ENCODE results near the gene KIF1B.
"Not testable (repeated sequence)": the region's sequence is repeated elsewhere in the genome, so short reads cannot be mapped to it uniquely, and the experiment has no call there.

GRCh38 chr1:10418741-10419140 lies 208.4 kb downstream of the KIF1B start:
- not testable (repeated sequence) for TF ChIP-seq FOSL2 (IDR thresholded peaks at IDR 0.05; ENCODE audit: borderline replicate concordance, low read depth); RCOR1 (IDR thresholded peaks at IDR 0.05; ENCODE audit: low read length); REST (IDR thresholded peaks at IDR 0.05; ENCODE audit: low read depth, low read length); USF2 (IDR thresholded peaks at IDR 0.05; ENCODE audit: borderline replicate concordance, low read depth, low read length); SIN3A (IDR thresholded peaks at IDR 0.05; ENCODE audit: borderline replicate concordance, low read depth, low read length); SMC3 (IDR thresholded peaks at IDR 0.05; ENCODE audit: low read depth, low read length); GABPA (IDR thresholded peaks at IDR 0.05; ENCODE audit: low read depth); EP300 (IDR thresholded peaks at IDR 0.05; ENCODE audit: borderline replicate concordance in 1 of 2, low read depth in 1 of 2, low read length in 1 of 2); TAF1 (IDR thresholded peaks at IDR 0.05; ENCODE audit: borderline replicate concordance, low read depth, low read length)
- TF ChIP-seq, protein P1, sequence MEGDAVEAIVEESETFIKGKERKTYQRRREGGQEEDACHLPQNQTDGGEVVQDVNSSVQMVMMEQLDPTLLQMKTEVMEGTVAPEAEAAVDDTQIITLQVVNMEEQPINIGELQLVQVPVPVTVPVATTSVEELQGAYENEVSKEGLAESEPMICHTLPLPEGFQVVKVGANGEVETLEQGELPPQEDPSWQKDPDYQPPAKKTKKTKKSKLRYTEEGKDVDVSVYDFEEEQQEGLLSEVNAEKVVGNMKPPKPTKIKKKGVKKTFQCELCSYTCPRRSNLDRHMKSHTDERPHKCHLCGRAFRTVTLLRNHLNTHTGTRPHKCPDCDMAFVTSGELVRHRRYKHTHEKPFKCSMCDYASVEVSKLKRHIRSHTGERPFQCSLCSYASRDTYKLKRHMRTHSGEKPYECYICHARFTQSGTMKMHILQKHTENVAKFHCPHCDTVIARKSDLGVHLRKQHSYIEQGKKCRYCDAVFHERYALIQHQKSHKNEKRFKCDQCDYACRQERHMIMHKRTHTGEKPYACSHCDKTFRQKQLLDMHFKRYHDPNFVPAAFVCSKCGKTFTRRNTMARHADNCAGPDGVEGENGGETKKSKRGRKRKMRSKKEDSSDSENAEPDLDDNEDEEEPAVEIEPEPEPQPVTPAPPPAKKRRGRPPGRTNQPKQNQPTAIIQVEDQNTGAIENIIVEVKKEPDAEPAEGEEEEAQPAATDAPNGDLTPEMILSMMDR (IDR thresholded peaks at IDR 0.05) = not testable (repeated sequence)
- TF ChIP-seq, protein P2, sequence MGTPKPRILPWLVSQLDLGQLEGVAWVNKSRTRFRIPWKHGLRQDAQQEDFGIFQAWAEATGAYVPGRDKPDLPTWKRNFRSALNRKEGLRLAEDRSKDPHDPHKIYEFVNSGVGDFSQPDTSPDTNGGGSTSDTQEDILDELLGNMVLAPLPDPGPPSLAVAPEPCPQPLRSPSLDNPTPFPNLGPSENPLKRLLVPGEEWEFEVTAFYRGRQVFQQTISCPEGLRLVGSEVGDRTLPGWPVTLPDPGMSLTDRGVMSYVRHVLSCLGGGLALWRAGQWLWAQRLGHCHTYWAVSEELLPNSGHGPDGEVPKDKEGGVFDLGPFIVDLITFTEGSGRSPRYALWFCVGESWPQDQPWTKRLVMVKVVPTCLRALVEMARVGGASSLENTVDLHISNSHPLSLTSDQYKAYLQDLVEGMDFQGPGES (IDR thresholded peaks at IDR 0.05; ENCODE audit: low read depth, low read length) = not testable (repeated sequence)

Data from SK-N-SH (cell line).